ENCODE data around the gene ABHD16A. TPM values are rescaled to one million over a fixed set of nuclear protein-coding genes. Genes with fewer than 3 reads are reported as not detected.

The ABHD16A gene
- total RNA-seq, 1 donor from 2014 or later: 66.9 TPM

DNA sequence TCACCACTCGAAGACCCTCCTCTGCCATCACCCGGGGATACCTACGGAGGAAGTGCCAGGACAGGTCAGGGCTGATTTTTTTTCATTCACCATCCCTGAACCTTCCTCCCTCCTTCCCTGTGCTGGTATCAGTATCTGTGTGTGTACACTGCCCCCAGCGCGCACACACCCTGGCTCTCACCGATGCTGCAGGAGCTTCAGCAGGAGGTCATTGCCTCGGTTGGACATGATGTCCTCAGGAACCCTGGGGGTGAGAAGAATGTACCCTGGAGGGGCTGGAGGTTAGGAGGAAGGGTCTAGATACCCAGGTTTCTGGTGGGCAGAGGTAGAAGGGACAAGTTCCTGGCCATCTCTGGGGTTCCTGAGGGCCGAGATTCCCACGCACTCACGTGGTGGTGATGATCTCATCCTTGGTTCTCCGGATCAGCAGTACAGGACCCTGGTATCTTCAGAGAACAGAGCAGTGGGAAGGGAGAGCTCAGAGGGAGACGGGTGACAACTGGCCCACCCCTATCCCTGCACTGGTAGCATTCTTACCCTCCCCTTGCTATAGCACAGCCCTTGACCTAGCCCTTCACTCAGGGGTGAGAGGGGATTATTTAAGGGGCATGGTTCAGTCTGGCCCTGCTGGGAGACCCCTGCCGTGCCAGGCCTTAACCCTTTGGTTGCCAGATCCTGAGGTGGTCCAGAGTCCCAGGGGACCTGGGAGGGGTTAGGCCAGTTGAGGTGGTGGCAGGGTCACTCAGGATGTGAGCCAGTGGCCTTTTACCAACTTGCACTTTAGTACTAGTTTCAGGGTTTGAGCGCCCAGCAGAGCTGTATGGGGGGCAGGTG, 15.0 kb downstream of the ABHD16A start:
- no peak for DNase-seq

DNA sequence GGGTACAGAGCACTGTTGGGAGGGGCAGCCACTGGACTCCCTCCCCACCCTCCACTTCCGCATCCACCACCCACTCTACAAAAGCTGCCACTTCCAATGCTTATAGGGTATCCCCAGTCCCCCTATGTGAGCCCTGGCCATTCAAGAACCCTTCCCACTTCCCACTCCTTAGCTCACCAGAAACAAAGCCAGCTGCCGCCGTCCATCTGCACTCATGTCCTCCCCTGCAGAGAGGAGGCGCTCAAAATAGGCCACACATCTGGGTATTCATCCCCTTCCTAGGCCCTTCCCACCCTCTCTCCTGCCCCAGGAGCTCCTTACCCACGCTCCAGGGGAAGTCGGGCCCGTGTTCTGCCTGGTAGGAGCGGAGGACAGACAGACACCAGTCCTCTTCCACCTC, 15.8 kb downstream of the ABHD16A start:
- DNase-seq: no peak

DNA sequence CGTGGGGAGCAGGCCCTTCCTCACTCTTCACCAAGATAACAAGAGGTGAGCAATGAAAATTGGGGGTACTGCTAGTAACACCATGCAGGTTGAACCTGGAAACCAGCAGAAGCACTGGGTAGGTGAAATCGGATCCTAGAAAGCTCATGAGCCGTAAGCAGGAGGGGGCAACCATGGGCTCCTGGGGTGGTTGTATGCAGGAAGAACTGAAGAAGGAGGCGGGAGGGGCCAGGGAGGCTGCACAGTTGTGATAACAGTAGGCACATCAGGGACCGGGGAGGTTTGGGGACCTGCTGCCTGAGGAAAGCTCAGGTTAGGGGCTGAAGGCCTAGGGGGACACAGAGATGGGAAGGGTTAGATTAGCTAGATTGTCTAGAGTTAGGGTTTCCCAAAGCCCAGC, 16.6 kb downstream of the ABHD16A start:
- DNase-seq: no peak

DNA sequence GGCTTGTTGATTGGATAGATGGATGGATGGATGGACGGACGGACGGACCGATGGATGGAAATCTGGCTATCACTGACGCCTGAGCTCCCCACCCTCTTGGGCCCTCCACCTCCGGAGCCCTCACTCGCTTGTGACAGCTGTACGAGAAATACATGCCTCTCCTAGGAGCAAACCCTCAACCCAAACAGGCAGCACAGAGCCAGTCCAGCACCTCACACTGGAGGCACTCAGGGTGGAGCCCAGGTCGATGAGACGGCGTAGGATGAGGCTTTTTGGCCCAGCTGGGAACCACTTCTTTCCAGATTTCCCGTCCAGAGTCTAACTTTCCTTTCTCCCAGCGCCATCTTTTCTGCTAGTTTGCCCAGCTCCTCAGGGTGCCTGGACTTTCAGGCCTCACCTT, 19.5 kb downstream of the ABHD16A start:
- no peak for DNase-seq

DNA sequence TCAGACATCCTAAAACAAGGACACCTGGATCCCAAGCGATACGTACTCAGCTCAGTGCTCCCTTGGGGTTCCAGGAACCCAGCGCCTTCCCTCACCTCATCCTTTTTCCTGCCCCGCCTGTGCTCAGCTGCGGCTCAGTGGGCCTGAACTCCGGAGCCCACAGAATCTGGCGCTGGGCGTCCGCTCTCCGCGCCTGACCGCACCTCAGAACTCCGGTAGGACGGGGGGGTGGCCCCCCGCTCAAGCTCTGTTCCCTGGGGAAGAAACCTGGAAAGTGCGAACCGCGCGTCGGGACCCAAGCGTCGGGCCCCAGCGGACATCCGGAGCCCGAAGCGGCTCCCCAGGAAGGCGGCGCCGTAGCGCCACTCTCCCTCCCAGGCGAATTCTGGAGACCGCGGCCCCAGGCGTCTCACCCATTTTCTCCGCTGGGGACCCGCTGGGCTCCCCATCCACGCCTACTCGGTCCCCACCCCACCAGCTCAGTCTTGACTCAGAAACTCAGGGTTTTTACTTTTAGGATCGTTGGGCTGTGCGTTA, 21.9 kb downstream of the ABHD16A start:
- DNase-seq: peak; percentile 48

DNA sequence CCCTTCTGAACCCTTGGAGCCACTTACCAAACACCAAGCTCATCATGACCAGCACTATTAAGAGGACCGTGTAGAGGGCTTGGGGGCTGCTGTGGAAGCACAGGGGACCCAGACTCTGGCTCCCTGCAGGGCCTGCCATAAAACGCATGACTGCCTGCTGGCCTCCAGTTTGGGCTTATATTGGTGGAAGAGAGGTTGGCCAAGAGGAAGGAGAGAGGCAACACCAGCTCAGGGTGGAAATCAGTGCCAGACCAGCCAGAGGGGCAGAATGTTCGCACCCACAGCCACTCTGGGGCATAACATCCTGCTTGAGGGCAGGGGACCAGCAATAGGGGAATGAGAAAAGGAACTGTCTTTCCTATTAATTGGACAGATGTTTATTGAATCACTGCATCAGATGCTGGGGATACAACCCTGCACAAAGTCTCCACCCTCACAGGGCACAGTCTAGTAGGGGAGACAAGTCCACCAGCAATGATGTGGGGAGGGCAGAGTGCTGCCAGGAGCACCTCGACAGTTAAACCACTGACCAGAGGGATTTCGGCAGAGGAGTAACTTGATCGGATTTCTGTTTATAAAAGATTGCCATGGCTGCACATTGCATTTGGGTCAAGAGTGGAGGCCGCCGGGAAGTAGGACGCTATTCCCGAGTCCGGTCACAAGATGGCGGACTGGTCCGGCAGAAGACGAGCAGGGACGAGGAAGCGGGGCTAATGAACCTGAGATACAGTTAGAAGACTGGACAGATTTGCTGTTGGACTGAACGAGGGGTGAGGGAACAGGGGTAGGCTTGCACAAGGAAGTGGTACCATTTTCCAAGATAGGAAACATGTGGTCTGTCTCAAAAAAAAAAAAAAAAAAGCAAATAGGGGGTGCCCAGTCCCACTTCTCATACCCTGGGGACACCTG, 22.6 kb downstream of the ABHD16A start, which contains the start of gene LY6G5C:
Gene LY6G5C, minus strand, starts transcription at position 842 of the 909 bp plus-strand sequence. Its CDS starts 694 bp downstream, at position 148.
- peak; percentile 92 for DNase-seq

DNA sequence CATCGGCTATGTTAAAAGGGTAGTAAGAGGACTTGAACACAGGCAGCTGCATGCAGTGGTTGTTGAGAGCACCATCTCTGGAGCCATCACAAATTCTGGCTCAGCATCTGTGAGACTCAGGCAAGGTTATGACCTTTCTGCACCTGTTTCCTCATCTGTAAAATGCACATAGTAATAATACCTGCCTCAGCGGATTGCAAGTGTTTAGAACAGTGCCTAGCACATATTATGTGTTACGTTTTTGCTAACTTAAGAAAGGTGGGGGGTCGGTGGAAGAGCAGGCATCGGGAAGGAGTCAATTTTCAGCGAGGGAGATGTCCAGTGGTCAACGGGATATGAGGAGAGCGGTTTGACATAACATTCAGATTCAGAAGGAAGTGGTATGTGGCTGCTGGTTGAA, 25.2 kb downstream of the ABHD16A start:
- DNase-seq: no peak

DNA sequence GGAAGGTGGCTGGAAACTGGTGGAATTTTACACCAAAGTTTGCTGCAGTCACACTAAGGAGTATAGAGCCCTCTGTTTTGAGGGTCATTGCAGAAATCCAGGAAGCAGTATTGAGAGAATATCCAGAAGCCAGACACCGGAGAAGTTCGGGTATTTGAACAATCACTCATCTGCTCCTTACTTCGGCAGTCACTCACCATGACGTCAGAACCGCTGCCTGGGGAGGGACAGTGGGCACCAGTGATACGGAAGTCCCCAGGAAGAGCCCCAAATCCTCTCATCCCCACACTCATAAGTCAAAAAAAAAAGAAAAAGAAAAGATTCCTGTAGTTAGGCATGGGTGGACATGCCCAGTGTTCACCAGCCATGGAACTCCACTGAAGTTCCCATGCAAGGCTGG, 26.2 kb downstream of the ABHD16A start:
- DNase-seq: no peak

DNA sequence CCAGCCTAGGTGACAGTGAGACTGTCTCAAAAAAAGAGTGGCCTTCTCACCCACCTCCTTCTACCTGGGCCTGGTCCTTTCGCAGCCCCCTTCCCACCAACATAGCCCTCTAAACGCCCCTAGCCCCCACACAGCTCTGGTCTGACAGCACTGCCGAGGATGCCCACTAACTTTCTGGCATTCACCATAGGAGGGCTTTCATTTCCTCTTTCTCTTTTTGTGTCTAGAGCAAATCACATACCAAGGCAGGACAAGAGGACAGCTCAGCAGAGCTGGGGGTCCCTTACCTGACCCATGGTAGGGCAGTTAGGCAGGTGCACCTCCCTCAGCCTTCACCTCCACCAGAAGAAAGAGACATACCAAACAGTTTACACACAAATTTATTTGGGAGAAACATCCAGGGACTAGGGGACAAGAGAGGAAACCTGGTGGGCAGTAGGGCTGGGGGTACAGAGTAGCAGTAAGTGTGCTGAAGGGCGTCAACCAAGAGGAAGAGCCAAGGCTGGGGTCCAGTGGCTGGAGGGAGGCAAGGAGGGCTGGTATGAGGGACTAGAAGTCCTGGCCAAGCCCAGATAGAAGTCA, 26.7 kb downstream of the ABHD16A start:
- DNase-seq: no peak

DNA sequence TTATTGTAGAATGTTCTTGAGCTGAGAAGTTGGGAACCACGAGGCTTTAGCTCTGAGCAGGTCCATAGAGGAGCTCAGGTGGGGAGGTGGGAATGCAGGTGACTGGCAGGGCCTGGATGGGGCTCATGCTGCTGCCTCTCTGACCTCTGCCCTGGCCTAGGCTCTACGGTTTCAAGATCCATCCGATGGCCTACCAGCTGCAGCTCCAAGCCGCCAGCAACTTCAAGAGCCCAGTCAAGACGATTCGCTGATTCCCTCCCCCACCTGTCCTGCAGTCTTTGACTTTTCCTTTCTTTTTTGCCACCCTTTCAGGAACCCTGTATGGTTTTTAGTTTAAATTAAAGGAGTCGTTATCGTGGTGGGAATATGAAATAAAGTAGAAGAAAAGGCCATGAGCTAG, 33.4 kb downstream of the ABHD16A start, which contains the start of gene LY6G5B:
Gene LY6G5B, plus strand, starts transcription at position 301 of the 400 bp plus-strand sequence. CDS start 975 bp downstream, outside the sequence.
- DNase-seq: no peak

DNA sequence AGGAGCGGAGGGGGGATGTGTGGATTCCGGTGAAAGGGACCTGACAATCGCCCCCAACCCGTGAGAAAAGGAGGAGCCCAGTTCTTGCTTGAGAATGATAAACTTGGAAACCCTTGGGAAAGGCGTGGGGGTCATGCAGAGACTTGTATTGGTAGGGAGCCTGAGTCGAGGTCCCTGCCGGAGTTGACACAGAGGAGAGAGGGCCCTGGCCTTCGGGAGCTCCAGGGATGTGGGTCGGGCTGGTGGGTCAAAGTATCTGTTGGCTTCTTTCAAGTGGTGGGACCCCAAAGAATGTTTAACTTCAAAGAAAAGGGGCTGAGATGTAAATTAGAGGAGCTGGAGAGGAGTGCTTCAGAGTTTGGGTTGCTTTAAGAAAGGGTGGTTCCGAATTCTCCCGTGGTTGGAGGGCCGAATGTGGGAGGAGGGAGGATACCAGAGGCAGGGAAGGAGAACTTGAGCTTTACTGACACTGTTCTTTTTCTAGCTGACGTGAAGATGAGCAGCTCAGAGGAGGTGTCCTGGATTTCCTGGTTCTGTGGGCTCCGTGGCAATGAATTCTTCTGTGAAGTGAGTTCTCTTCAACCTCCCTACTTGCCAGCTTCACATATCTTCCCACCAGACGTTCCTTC, 36.7 kb downstream of the ABHD16A start:
- DNase-seq: no peak

DNA sequence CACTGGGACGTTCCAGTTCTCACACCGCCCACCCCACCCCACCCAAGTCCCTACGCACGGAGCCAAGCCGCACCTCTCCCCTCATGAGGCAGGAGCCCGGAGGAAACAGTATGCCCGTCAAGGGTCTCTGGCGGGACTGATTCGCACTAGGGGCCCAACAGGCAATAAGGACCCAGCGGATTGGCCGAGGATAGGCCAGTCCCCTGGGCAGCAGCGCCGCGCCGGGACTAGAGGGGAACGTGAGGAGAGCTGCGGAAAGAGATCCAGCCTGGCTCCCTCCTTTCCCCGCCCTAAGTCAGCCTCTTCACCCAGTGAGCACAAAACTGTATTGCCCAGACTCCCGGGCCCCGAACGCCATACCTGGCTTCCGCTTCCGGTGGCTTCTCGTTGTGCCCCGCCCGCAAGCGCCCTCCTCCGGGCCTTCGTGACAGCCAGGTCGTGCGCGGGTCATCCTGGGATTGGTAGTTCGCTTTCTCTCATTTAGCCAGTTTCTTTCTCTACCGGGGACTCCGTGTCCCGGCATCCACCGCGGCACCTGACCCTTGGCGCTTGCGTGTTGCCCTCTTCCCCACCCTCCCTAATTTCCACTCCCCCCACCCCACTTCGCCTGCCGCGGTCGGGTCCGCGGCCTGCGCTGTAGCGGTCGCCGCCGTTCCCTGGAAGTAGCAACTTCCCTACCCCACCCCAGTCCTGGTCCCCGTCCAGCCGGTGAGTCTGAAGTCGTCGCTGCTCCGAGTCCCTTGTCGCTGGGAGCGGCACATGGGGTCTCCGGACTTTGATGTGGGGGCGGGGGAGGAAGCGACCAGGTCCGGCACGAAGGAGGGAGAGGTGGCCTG, 37.4 kb downstream of the ABHD16A start, which contains the start of gene CSNK2B:
Gene CSNK2B, plus strand, starts transcription at position 580 of the 836 bp plus-strand sequence. CDS start 752 bp downstream, outside the sequence.
- DNase-seq: peak; percentile 98

DNA sequence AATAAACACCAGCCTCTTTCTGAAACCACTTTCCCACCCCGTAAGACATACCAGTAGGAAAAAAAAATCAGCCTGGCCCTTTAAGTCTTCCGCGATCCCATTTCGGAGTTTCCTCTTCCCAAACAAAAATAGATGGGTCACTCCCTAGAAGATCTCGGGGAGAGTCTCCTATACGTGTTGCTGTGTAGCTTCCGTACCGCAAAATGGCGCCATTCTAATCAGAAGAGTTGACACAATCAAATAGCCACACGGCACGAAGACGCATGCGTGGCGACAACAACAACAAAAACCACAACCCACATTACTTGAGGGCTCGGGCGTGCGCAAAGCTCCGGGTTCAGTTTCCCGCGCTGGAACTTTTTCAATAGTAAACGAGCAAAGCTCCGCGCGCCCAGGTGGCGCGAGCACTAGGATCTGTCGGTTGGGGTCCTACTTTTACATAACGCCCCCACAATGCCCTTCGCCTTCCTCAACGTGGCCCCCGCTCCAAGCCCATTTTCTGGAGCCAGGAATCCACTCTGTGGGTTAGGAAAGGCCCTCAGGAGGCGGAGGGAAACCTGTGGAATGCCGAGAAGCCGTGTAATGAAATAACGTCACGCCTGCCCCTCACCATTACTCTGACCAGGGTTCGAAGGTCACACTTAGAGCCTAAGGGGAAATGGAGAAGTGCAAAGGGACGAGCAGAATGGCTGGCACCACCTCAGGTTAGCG, 38.2 kb downstream of the ABHD16A start, which contains the start of gene GPANK1:
Gene GPANK1, minus strand, starts transcription at position 208 of the 711 bp plus-strand sequence. CDS start 519 bp downstream, outside the sequence.
- peak; percentile 97 for DNase-seq

DNA sequence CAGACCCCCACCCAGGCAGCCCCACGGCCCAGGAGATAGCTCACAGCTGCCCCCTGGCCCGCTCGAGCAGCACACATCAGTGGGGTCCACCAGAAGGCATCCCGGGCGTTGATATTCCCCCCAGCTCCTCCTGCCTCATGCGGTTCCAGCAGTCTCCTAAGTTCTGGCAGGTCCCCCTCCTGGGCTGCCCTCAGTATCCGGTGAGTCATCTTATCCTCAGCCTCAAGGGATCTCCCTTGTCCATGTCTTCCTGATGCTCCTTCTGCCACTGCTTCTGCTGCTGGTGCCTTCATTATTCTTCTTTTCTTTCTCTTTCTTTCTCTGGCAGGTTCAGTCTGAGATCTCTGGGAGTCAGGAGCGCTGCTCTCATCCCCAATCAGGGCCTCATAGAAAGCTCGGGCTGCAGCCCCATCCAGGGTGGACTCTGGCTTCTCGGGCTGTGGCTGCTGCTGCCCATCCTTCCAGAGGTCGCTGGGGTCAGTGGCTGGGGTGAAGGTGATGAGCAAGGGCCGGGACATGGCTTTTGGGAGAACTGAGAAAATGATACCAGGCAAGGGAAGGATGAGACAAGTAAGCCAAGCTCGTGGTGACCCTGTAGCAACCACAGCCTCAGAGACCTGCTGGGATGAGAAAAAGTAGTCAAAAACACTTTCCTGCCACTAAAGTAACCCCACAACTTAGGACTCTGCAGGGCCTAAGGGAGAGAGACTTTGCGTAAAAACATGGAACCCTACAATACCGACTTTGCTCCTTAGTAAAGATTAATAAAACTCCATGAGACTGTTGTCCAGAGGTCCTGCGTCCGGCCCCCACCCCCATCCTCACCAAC, 38.9 kb downstream of the ABHD16A start:
- DNase-seq: peak; percentile 75

DNA sequence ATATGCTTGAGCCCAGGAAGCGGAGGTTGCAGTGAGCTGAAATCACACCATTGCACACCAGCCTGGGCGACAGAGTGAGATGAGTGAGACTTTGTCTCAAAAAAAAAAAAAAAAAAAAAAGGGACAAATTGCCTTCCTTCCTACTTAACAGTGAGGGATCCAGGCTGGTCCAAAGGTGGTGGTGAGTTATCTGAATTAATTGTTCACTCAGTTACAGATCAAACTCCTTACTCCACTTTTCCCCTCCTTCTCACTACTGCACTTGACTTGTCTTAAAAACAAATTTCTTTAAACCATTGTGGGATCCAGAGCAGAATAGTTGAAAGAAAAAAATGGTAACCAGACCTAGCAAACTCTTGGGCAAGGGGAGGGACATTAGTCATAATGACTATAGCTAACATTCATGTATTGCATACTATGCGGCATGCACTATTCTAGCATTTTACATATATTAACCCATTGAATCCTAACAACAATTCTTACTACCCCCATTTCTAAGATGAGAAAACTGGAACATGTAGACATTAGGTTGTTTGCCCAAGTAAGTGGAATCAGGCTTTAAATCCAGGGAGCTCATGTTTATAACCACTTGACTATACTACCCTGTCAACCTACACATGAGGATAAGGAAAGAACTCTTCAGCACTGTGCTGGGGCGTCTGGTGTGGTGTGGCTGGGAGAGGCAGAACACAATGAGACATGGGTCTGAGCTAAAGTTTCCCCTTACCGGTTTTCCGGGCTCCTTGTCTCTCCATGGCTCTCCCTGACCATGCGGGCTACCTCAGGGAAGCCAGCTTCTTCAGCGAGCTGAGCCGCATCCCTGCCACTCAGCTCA, 39.8 kb downstream of the ABHD16A start:
- DNase-seq: no peak

DNA sequence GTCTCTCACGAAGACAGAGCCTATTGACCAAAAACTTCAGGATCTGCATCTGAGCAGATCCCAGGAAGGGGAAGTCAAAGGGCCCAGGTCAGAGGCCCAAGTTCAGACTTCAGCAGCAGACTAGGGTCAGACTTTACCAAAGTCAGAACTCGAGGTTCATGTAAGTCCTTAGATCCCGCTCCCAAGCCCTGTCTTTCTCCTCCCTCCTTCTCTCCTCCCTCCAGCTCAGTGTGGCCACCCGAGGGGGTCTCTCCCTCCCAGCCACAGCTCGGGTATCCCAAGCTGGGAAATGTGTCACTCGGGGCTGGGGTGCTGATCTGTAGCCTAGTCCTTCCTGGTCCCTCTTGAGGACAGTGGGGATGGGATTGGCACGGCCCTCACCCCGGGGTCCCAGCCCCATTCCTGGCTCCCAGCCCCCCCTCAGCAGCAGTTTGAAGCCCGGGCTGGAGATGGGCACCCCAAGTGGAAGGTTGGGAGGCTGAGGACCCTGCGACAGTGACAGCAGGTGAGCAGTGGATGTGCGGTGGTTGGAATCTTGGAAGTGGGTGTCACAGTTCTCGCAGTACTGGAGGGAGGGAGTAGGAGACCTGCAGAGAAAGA, 40.9 kb downstream of the ABHD16A start:
- DNase-seq: no peak

DNA sequence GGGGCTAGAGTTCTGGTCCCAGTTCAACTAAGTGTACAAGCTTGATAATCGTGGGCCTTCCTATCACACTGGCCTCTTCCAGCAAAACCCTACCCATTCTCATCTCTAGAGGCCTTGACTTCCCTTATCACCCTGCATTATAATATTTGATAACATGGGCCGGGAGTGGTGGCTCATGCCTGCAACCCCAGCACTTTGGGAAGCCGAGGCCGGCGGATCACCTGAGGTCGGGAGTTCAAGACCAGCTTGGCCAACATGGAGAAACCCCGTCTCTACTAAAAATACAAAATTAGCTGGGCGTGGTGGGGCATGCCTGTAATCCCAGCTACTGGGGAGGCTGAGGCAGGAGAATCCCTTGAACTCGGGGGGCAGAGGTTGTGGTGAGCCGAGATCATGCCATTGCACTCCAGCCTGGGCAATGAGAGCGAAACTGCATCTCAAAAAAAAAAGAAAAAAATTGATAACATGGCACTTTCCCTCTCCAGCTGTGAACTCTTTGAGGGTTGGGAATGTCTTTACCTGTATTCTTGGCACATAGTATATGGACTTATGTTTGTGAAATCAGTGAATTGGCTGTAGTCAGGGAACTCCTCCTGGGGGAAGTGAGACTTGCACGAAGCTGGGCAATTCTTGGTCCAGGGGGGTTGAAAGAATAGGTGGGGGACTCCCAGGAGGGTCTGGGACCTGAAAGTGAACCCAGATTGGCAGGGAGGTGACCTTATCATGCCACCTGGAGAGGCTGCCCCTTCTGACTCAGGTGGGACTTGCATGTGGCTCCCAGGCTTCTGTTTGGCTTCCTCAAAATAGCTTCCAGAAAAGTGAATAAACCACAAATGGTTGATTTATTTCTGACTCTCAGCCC, 41.6 kb downstream of the ABHD16A start:
- DNase-seq: no peak
